HCT116 (cell line): Measurements from ENCODE around the gene FERMT3. TPM values are rescaled to one million over a fixed set of nuclear protein-coding genes. Genes with fewer than 3 reads are reported as not detected.

Source experiments
- ATAC-seq: fragments of 200-7000 bp; cut with Tn5 transposase; 2 replicates; pipeline ENCODE4 v1.9.1; 2020; ENCODE audit warnings: mild to moderate bottlenecking, moderate library complexity
- BruUV-seq: library from RNA; stranded (reverse); fragments of 400-500 nt; replicated peaks from 2 replicates; lab custom pipeline; 2021; lab: Mats Ljungman, UMichigan
- CTCF ChIA-PET: fragments of 300-600 bp; sonication (Branson Sonifier 250); formaldehyde crosslinking; loops from one replicate; lab custom pipeline; 2021; ENCODE audit warnings: antibody characterized with exemption; lab: Charles Lee
- POLR2A ChIA-PET: fragments of 300-600, 350-600 bp; sonication (Branson Sonifier 250); formaldehyde crosslinking; loops from one replicate; lab custom pipeline; 2021; ENCODE audit warnings: antibody characterized with exemption; lab: Charles Lee
- RAD21 ChIA-PET, 2 experiments: fragments of 300-600 bp; sonication (Branson Sonifier 250); formaldehyde crosslinking; loops; one replicate each; lab custom pipeline; 2023; ENCODE audit warnings: low total read pairs in 2 of 2; ENCODE audit not compliant: uncharacterized antibody in 2 of 2, unreplicated experiment in 2 of 2, low non-redundant PET in 1 of 2; lab: Charles Lee
- DNase-seq: peaks from one replicate; pipeline ENCODE4 v3.0.0-alpha.2; 2010; ENCODE audit warnings: low read depth, low spot score
- H2AFZ ChIP-seq: fragments of 200-600 bp; shearing (Covaris generic), sonication (generic); 2 replicates; pipeline ENCODE4 v1.6.1; 2017; ENCODE audit warnings: low read depth, mixed run types, mixed read lengths, antibody characterized with exemption, low read length; ENCODE audit not compliant: poor library complexity, severe bottlenecking
- H3K27ac ChIP-seq: 2 replicates; pipeline ENCODE4 v1.5.1; 2012; ENCODE audit warnings: low read depth, low read length
- H3K27me3 ChIP-seq: fragments of 200-600 bp; sonication (generic); 2 replicates; pipeline ENCODE4 v1.6.1; 2016; ENCODE audit warnings: mixed run types, low read length, mixed read lengths; ENCODE audit not compliant: insufficient read depth
- H3K36me3 ChIP-seq, 2 experiments: fragments of 200-500 bp in 1 of 2; fragments of 200-600 bp in 1 of 2; sonication (Bioruptor generic) in 1 of 2; sonication (generic) in 1 of 2; 2 replicates each; pipeline versions ENCODE4 v1.5.1 to v1.6.1; 2014 to 2016; ENCODE audit warnings: low read length in 2 of 2, inconsistent platforms in 1 of 2, mixed read lengths in 1 of 2, mixed run types in 1 of 2; ENCODE audit not compliant: insufficient read depth in 2 of 2, control insufficient read depth in 1 of 2
- H3K4me1 ChIP-seq, 2 experiments: fragments of 200-600 bp in 1 of 2; sonication (generic) in 1 of 2; 2 replicates each; pipeline versions ENCODE4 v1.5.1 to v1.6.1; 2012 to 2017; ENCODE audit warnings: low read length in 2 of 2, inconsistent platforms in 1 of 2, mild to moderate bottlenecking in 1 of 2, mixed read lengths in 1 of 2, mixed run types in 1 of 2, moderate library complexity in 1 of 2; ENCODE audit not compliant: insufficient read depth in 2 of 2, control insufficient read depth in 1 of 2
- H3K4me2 ChIP-seq: fragments of 200-600 bp; sonication (generic); 2 replicates; pipeline ENCODE4 v1.6.1; 2017; ENCODE audit warnings: mixed run types, low read length, mixed read lengths
- H3K4me3 ChIP-seq, 2 experiments: fragments of 200-600 bp in 1 of 2; sonication (generic) in 1 of 2; replicated peaks in 1 of 2; 2 replicates each; pipeline ENCODE4 v1.5.1; 2011 to 2016; ENCODE audit warnings: low read length in 2 of 2, control low read depth in 1 of 2, low read depth in 1 of 2, mild to moderate bottlenecking in 1 of 2, mixed read lengths in 1 of 2, mixed run types in 1 of 2
- H3K79me2 ChIP-seq: fragments of 200-600 bp; sonication (generic); 2 replicates; pipeline ENCODE4 v1.6.1; 2017; ENCODE audit warnings: mild to moderate bottlenecking, mixed run types, low read length, moderate library complexity, mixed read lengths; ENCODE audit not compliant: insufficient read depth
- H3K9ac ChIP-seq: fragments of 200-600 bp; sonication (generic); 2 replicates; pipeline ENCODE4 v1.6.1; 2016; ENCODE audit warnings: low read length, mixed read lengths
- H3K9me2 ChIP-seq: fragments of 200-600 bp; sonication (generic), shearing (Covaris generic); 2 replicates; pipeline ENCODE4 v1.6.1; 2017; ENCODE audit warnings: mixed run types, mild to moderate bottlenecking, moderate library complexity; ENCODE audit not compliant: insufficient read depth
- H3K9me3 ChIP-seq, 2 experiments: fragments of 200-500 bp in 1 of 2; fragments of 200-600 bp in 1 of 2; sonication (Bioruptor generic) in 1 of 2; sonication (generic) in 1 of 2; 2 replicates each; pipeline ENCODE4 v1.6.1; 2014 to 2017; ENCODE audit warnings: low read length in 2 of 2, mixed read lengths in 2 of 2, inconsistent platforms in 1 of 2, low read depth in 1 of 2, mild to moderate bottlenecking in 1 of 2, mixed run types in 1 of 2, moderate library complexity in 1 of 2; ENCODE audit not compliant: control insufficient read depth in 1 of 2, insufficient read depth in 1 of 2
- H4K20me1 ChIP-seq: fragments of 200-600 bp; sonication (generic), shearing (Covaris generic); 2 replicates; pipeline ENCODE4 v1.6.1; 2017; ENCODE audit warnings: mixed run types, mild to moderate bottlenecking, moderate library complexity; ENCODE audit not compliant: insufficient read depth
- ATF3 ChIP-seq: IDR thresholded peaks from 2 replicates; pipeline ENCODE4 v1.6.1; 2012
- CTCF ChIP-seq, 3 experiments: fragments of 200-600 bp in 1 of 3; sonication (generic) in 1 of 3; IDR thresholded peaks in 2 of 3; conservative IDR thresholded peaks in 1 of 3; 2 replicates each; pipeline ENCODE4 v1.5.1; 2012 to 2017; ENCODE audit warnings: low read depth in 2 of 3, low read length in 2 of 3, antibody characterized with exemption in 1 of 3, borderline replicate concordance in 1 of 3, control low read depth in 1 of 3, mild to moderate bottlenecking in 1 of 3, mixed read lengths in 1 of 3, mixed run types in 1 of 3, moderate library complexity in 1 of 3; ENCODE audit not compliant: insufficient read depth in 1 of 3
- EGR1 ChIP-seq: IDR thresholded peaks from 2 replicates; pipeline ENCODE4 v1.6.1; 2012; ENCODE audit warnings: low read depth
- MAX ChIP-seq: IDR thresholded peaks from 2 replicates; pipeline ENCODE4 v1.6.1; 2012
- POLR2A ChIP-seq: IDR thresholded peaks from 2 replicates; pipeline ENCODE4 v1.7.0; 2011; ENCODE audit warnings: borderline replicate concordance; ENCODE audit not compliant: insufficient read depth, insufficient read length; ENCODE audit errors: extremely low read depth
- SIN3A ChIP-seq: IDR thresholded peaks from 2 replicates; pipeline ENCODE4 v1.6.1; 2012; ENCODE audit warnings: low read depth
- SRF ChIP-seq: IDR thresholded peaks from 2 replicates; pipeline ENCODE4 v1.6.1; 2012; ENCODE audit warnings: low read depth
- TCF7L2 ChIP-seq: IDR thresholded peaks from 2 replicates; pipeline ENCODE4 v1.7.0; 2011; ENCODE audit warnings: borderline replicate concordance, inconsistent platforms; ENCODE audit not compliant: insufficient read depth, insufficient read length; ENCODE audit errors: extremely low read depth
- YY1 ChIP-seq: IDR thresholded peaks from 2 replicates; pipeline ENCODE4 v1.6.1; 2011; ENCODE audit warnings: low read length, low read depth, moderate library complexity, mild to moderate bottlenecking; ENCODE audit not compliant: insufficient replicate concordance; ENCODE audit errors: extremely low read depth
- ZNF274 ChIP-seq: fragments of 200-500 bp; sonication (Bioruptor generic); IDR thresholded peaks from 2 replicates; pipeline ENCODE4 v1.6.1; 2014; ENCODE audit warnings: mild to moderate bottlenecking, low read depth, low read length, inconsistent platforms
- intact Hi-C: fragments of 100-400 bp; cut with micrococcal nuclease; formaldehyde crosslinking; loops from 2 replicates; pipeline ENCODE4 v1.10.0; 2022
- total RNA-seq: library from RNA; stranded (reverse); gene quantifications from one replicate; pipeline ENCODE4 v1.2.1, GENCODE V29; 2021; ENCODE audit not compliant: unreplicated experiment

FERMT3 gene
- total RNA-seq, 1 experiment from 2014 or later: 4.3 TPM

- H3K36me3 ChIP-seq: peaks cover 0 to 20% of the 10 kb centered on the region in 2 experiments; a peak in 1 of 4 replicates
- POLR2A ChIA-PET: interaction anchor here (1.1 kb wide), 1 partner anchor 9 kb away, joined by 4 read pairs; no protein-coding TSS in a partner anchor
- H3K79me2 ChIP-seq: peaks cover 41% of the 10 kb centered on the region
- ATAC-seq: no peak
- H3K9ac ChIP-seq: peak overlapping the region; percentile 99
- TF ChIP-seq ATF3: no peak
- TF ChIP-seq POLR2A: no peak
- TF ChIP-seq ZNF274: no peak
- no peaks in the 10 kb centered on the region for H3K27me3 ChIP-seq
- RAD21 ChIA-PET: no interaction called here
- no peak overlapping the region for H2AFZ ChIP-seq
- no peaks in the 10 kb centered on the region for H3K9me3 ChIP-seq
- CTCF ChIA-PET: no interaction called here
- no peaks in the 10 kb centered on the region for H4K20me1 ChIP-seq
- peaks cover 35 to 65% of the 10 kb centered on the region in 2 experiments for H3K4me1 ChIP-seq
- H3K27ac ChIP-seq: peak overlapping the region; percentile 96
- BruUV-seq: no TSS peak
- intact Hi-C loops: loop anchor here (2.0 kb wide), 1 partner anchor 65 kb away; the partner anchor contains the start of gene ESRRA
- peak overlapping the region; percentile 70 to 91 for H3K4me3 ChIP-seq
- no peak for DNase-seq
- no peaks in the 10 kb centered on the region for H3K9me2 ChIP-seq
- H3K4me2 ChIP-seq: peak overlapping the region; percentile 84
Observed at GRCh38 chr11:64239662-64240434, 33.3 kb downstream of the FERMT3 start.

GRCh38 chr11:64240435-64241240 is 34.1 kb downstream of the FERMT3 start, which contains the start of gene FKBP2:
TSS of gene FKBP2 (plus strand) at chr11:64241095. CDS start at chr11:64242388, 1,293 bp downstream.
- H3K9me3 ChIP-seq: no peaks in the 10 kb centered on the region
- H3K9me2 ChIP-seq: no peaks in the 10 kb centered on the region
- H3K79me2 ChIP-seq: peaks cover 43% of the 10 kb centered on the region
- H4K20me1 ChIP-seq: no peaks in the 10 kb centered on the region
- peak within 1 kb of the TSS; percentile 70 to 91 for H3K4me3 ChIP-seq
- DNase-seq (peak; percentile 91), ATAC-seq (peak; percentile 65)
- POLR2A ChIA-PET: interaction anchor here (0.7 to 1.4 kb wide), 11 partner anchors 8 to 115 kb away, joined by 4 to 11 read pairs (median 5); partner anchors contain the start of genes NUDT22, PRDX5, TRMT112 and TRPT1
- no peak within 1 kb of the TSS for H2AFZ ChIP-seq
- H3K4me2 ChIP-seq: peak within 1 kb of the TSS; percentile 84
- intact Hi-C loops: loop anchor here (2.0 kb wide), 1 partner anchor 64 kb away; the partner anchor contains the start of gene ESRRA
- peaks cover 32 to 66% of the 10 kb centered on the region in 2 experiments for H3K4me1 ChIP-seq
- CTCF ChIA-PET: interaction anchor here (0.9 to 2.2 kb wide), 7 partner anchors 10 to 116 kb away, joined by 3 to 10 read pairs (median 6); partner anchors contain the start of genes PRDX5 and TRMT112
- H3K27me3 ChIP-seq: no peaks in the 10 kb centered on the region
- peak within 1 kb of the TSS; percentile 99 for H3K9ac ChIP-seq
- TSS peak; percentile 81 for BruUV-seq
- RAD21 ChIA-PET: no interaction called here
- peak within 1 kb of the TSS; percentile 96 for H3K27ac ChIP-seq
- peaks cover 0 to 20% of the 10 kb centered on the region in 2 experiments; a peak in 1 of 4 replicates for H3K36me3 ChIP-seq
- no peak for TF ChIP-seq SIN3A
- no peak for TF ChIP-seq CTCF (IDR thresholded peaks at IDR 0.05 in 2 of 3, conservative IDR thresholded peaks at IDR 0.05 in 1 of 3; ENCODE audit: borderline replicate concordance in 1 of 3, insufficient read depth in 1 of 3, low read depth in 2 of 3, low read length in 2 of 3)
- TF ChIP-seq SRF: no peak
- no peak for TF ChIP-seq MAX
- TF ChIP-seq YY1: peak; percentile 52
- no peak for TF ChIP-seq ATF3
- no peak for TF ChIP-seq ZNF274
- TF ChIP-seq TCF7L2: peak; percentile 27
- TF ChIP-seq EGR1: no peak
